ELF-1 (cell line): ENCODE data around the gene ASPSCR1.

Experiments
- DNase-seq: peaks from one replicate; pipeline ENCODE4 v3.0.0-alpha.2; 2016; ENCODE audit warnings: low read depth, low spot score

The ASPSCR1 gene

GRCh38 chr17:81999587-81999975 is 22.2 kb downstream of the ASPSCR1 start:
- DNase-seq: no peak

- DNase-seq: peak; percentile 85
Observed at GRCh38 chr17:81999976-82000802, 22.8 kb downstream of the ASPSCR1 start.

- peak; percentile 59 for DNase-seq
Observed at GRCh38 chr17:82000803-82001570, 23.6 kb downstream of the ASPSCR1 start.

- DNase-seq: no peak
Observed at GRCh38 chr17:82001571-82002056, 24.2 kb downstream of the ASPSCR1 start.

- DNase-seq: peak; percentile 87
Observed at GRCh38 chr17:82003411-82004381, 26.3 kb downstream of the ASPSCR1 start.

- no peak for DNase-seq
Observed at GRCh38 chr17:82004517-82005455, 27.4 kb downstream of the ASPSCR1 start.

- no peak for DNase-seq
Observed at GRCh38 chr17:82005701-82006348, 28.4 kb downstream of the ASPSCR1 start.

GRCh38 chr17:82006468-82007227 is 29.2 kb downstream of the ASPSCR1 start:
- no peak for DNase-seq

- DNase-seq: no peak
Observed at GRCh38 chr17:82007228-82007494, 29.7 kb downstream of the ASPSCR1 start.

GRCh38 chr17:82007495-82008257 is 30.2 kb downstream of the ASPSCR1 start:
- no peak for DNase-seq

- DNase-seq: no peak
Observed at GRCh38 chr17:82008258-82008940, 31.0 kb downstream of the ASPSCR1 start.

- no peak for DNase-seq
Observed at GRCh38 chr17:82008941-82009405, 31.5 kb downstream of the ASPSCR1 start.

GRCh38 chr17:82009413-82009812 is 32.0 kb downstream of the ASPSCR1 start:
- DNase-seq: no peak

GRCh38 chr17:82010575-82011525 is 33.4 kb downstream of the ASPSCR1 start:
- no peak for DNase-seq

- no peak for DNase-seq
Observed at GRCh38 chr17:82011617-82012187, 34.3 kb downstream of the ASPSCR1 start.

- peak; percentile 62 for DNase-seq
Observed at GRCh38 chr17:82012261-82012639, 34.8 kb downstream of the ASPSCR1 start.
